ENCODE measurements around the gene SFXN1. TPM values are rescaled to one million over a fixed set of nuclear protein-coding genes. Genes with fewer than 3 reads are reported as not detected.

Gene SFXN1
- total RNA-seq, 1 donor, result 86.8 TPM

DNA sequence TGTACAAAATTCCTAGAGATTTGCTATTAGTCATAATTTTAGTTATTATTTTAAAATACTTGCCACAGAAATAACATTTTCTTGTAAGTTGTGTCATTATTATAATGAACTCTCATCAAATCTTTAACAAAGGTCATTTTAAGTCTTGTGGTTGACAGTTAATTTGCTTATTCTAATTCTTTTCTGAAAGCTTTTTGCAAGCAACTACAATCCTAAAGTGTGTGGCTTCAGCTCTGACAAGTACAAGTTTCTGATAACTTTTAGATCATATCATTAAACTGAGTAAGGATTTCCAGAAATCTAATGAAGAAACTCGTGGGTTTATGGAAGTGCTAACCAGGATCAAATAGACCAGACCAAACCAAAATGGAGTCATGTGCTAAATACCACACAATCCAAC, 86.4 kb downstream of the SFXN1 start:
- no peak overlapping the region for H3K4me3 ChIP-seq (ENCODE audit: low read depth, low read length)
- no peak for DNase-seq (ENCODE audit: low read depth)
- TF ChIP-seq, protein P1, sequence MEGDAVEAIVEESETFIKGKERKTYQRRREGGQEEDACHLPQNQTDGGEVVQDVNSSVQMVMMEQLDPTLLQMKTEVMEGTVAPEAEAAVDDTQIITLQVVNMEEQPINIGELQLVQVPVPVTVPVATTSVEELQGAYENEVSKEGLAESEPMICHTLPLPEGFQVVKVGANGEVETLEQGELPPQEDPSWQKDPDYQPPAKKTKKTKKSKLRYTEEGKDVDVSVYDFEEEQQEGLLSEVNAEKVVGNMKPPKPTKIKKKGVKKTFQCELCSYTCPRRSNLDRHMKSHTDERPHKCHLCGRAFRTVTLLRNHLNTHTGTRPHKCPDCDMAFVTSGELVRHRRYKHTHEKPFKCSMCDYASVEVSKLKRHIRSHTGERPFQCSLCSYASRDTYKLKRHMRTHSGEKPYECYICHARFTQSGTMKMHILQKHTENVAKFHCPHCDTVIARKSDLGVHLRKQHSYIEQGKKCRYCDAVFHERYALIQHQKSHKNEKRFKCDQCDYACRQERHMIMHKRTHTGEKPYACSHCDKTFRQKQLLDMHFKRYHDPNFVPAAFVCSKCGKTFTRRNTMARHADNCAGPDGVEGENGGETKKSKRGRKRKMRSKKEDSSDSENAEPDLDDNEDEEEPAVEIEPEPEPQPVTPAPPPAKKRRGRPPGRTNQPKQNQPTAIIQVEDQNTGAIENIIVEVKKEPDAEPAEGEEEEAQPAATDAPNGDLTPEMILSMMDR (IDR thresholded peaks at IDR 0.05; ENCODE audit: insufficient read depth, low read depth, low read length), result no peak

DNA sequence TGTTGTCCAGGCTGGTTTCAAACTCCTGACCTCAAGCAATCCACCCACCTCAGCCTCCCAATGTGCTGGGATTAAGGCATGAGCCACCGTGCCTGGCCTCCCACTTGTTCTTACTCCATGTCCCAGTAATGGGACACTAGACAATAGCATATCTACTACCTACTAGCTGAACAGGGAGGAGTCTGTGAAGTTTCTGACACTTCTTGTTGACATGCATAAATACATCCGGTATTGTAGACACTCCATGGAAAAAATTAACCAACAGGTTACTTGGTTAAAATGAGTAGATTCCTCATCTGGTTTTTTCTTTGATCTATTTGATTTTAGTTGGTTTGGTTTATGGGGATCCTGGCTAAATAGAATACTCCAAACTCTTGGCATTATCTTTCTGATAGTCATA, 88.3 kb downstream of the SFXN1 start:
- no peak for DNase-seq (ENCODE audit: low read depth)
- TF ChIP-seq, protein P1 (IDR thresholded peaks at IDR 0.05; ENCODE audit: insufficient read depth, low read depth, low read length), result no peak
- no peak overlapping the region for H3K4me3 ChIP-seq (ENCODE audit: low read depth, low read length)

DNA sequence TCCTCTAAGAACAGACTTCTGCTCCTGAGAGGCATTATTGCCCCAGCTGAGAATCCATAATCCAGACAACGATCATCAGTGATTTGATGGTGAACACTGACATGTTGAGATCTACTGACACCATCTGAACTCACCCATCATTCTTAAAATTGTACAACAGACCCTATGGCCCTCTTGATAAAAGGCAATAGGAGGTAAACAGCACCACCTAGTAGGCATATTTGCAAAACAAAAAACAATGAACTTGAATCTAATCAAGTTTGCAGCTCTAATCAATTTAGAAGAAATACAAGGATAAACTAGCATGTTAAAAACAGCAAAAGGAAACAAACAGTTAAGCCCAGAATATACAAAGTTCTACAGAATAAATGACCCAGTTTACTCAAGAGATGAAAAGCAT, 89.6 kb downstream of the SFXN1 start:
- DNase-seq (ENCODE audit: low read depth), result no peak
- H3K4me3 ChIP-seq (ENCODE audit: low read depth, low read length), result no peak overlapping the region
- TF ChIP-seq, protein P1 (IDR thresholded peaks at IDR 0.05; ENCODE audit: insufficient read depth, low read depth, low read length), result no peak

DNA sequence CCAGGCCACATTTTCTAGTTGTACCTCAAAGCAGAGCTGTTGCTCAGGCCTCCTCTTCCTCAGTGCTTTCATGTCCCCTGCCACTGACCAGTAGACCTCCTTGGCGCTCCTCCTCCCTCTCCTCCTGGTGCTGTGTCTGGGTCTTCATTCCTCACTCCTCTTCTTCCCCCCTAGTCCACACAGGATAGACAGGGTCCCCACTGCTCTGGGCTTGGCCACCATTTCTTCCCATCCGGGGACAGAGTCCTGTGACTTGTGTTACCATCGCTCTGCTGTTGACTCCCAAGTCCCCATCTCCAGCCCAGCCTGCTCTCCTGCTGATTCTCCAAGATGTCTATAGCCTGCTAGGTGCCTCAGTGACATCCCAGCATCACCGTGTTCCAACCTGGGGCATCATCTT, 91.3 kb downstream of the SFXN1 start:
- DNase-seq (ENCODE audit: low read depth), result no peak

DNA sequence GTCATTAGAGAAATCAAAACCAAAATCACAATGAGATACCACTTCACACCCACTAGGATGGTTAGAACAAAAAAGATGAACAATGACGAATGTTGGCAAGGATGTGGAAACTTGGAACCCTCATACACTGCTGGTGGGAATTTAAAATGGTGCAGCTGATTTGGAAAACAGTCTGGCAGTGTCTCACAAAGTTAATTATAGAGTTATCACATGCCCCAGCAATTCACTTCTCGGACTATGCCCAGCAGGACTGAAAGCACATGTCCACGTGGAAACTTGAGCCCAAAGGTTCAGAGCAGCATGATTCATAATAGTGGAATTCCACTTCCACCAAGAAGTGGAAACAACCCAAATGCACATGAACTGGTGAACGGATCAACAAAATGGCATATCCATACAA, 94.5 kb downstream of the SFXN1 start:
- peak; percentile 30 for DNase-seq (ENCODE audit: low read depth)
- TF ChIP-seq, protein P1 (IDR thresholded peaks at IDR 0.05; ENCODE audit: insufficient read depth, low read depth, low read length), result no peak
- no peak overlapping the region for H3K4me3 ChIP-seq (ENCODE audit: low read depth, low read length)

More for the DNA sequence above, 91.3 kb downstream of the SFXN1 start:
- H3K4me3 ChIP-seq (ENCODE audit: low read depth, low read length), result no peak overlapping the region
- TF ChIP-seq, protein P1 (IDR thresholded peaks at IDR 0.05; ENCODE audit: insufficient read depth, low read depth, low read length), result no peak

DNA sequence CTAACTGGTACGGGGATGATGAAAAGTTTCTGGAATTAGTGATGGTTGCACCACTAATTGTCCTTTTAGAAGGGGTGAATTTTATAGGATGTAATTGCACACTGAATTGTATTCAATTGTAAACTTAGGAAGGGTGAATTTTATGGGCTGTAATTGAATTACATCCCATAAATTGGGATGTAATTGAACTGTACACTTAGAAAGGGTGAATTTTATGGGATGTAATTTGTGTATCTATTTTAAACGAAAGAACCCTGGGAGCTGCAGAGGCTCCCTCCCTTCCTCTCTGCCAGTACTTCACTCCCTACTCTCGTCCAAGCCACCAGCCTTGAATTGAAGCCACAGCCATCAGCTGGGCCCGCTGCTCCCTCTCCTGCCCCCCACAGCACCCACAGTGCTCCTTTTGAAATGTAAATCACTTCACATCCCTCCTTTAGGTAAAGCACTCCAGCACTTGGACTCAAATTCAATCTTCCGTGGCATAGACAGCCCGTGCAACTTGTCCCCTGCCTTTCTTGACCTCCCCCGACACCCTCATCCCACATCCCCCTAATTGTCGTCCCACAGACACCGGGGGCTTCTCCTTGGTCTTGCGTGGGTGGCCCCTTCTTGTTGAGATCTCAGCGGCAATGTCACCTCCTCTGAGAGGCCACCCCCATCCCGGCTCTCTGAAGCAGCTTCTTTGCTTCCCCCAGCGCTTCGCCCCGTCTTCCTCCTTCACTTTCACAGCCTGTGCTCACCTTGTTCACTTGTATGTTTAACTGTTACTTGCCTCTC, 95.3 kb downstream of the SFXN1 start:
- no peak overlapping the region for H3K4me3 ChIP-seq (ENCODE audit: low read depth, low read length)
- no peak for DNase-seq (ENCODE audit: low read depth)
- TF ChIP-seq, protein P1 (IDR thresholded peaks at IDR 0.05; ENCODE audit: insufficient read depth, low read depth, low read length), result no peak

DNA sequence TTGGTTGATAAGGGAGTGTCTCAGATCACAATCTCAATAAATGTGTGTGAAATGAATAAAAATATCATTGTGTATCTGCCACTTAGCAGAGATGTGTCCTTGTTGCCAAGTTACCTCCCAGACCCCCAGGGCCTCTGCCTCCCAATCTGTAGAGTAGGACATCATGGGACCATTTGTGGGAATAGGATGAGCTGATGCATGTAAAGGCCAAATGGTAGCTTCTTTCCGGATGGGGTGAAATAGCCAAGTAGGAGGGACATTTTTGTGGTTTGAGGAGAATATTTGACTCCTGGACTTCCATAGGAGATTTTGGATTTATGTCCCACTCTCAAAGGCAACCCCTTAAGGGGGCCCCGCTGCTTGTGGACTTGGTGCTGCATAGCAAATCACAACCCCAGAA, 96.9 kb downstream of the SFXN1 start:
- no peak overlapping the region for H3K4me3 ChIP-seq (ENCODE audit: low read depth, low read length)
- TF ChIP-seq, protein P1 (IDR thresholded peaks at IDR 0.05; ENCODE audit: insufficient read depth, low read depth, low read length), result no peak
- no peak for DNase-seq (ENCODE audit: low read depth)
